GM19372 (cell line): ENCODE results near the gene SPATA21.
"Not testable (repeated sequence)": the region's sequence is repeated elsewhere in the genome, so short reads cannot be mapped to it uniquely, and the experiment has no call there.

Source experiments
- ATAC-seq: cut with Tn5 transposase; IDR thresholded peaks from one replicate; pipeline ENCODE4 v1.9.1; 2021; ENCODE audit warnings: mild to moderate bottlenecking, low read depth, moderate library complexity; ENCODE audit not compliant: unreplicated experiment

Gene SPATA21, protein sequence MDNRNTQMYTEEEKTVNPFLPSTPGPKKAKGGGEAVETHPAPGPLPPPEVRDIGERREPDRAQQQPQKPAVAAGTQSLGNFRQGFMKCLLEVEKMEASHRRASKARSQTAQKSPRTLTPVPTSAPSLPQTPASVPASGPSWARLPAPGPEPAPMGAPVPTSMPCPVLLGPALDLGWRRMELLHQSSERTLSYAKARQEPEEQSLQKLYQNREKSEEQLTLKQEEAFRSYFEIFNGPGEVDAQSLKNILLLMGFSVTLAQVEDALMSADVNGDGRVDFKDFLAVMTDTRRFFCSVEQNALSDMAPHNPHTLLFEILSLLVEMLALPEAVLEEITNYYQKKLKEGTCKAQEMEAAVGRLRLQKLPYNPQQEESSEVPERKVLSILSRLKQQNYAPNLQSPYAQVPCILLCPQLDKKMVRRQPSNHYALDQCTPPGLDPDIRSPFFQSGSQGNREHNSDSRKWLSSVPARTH

GRCh38 chr1:16436946-16437474 is at the start of gene SPATA21:
TSS of gene SPATA21 (minus strand) at chr1:16437424. CDS start at chr1:16431371, 6,053 bp downstream.
- ATAC-seq, result no peak

DNA sequence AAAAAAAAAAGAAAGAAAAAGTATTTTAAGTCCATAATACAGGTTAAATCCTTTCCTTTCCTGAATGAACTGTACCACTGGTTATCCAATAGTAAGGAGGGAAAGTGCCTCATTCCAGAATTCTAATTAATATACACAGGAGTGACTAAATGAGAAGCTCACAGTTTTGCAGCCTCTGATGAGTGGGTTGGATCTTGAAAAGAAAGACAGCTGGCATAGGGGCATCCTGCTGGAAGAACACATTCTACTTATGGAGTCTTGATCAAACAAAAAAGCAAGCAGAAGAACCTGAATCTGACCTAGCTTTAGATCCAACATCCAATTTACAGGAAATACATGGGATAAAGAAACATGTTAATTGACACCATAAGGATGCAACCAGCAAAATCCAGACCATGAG is 49.8 kb upstream of the SPATA21 start:
- ATAC-seq, result not testable (repeated sequence)

GRCh38 chr1:16486316-16486715 is 49.1 kb upstream of the SPATA21 start:
- ATAC-seq, result not testable (repeated sequence)

GRCh38 chr1:16484931-16485330 is 47.7 kb upstream of the SPATA21 start:
- ATAC-seq, result no peak

DNA sequence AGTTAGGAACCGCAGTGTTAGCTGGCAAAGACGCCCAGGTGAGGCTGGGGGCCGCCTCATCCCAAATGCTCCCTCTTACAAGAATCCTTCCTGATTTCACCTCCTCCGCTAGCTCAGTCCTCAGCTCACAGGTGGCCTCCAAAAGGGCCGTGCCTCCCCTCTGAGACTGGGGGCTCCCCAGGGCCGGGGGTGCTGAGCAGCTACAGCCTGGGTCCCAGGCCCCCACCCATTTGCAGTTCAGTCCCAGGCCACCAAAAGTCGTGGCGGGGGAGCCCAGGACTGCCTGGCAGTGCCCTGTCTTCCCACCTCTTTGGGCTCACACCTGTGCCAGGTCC is 47.2 kb upstream of the SPATA21 start:
- no peak for ATAC-seq

GRCh38 chr1:16483639-16484500 is 46.6 kb upstream of the SPATA21 start:
- ATAC-seq, result not testable (repeated sequence)

DNA sequence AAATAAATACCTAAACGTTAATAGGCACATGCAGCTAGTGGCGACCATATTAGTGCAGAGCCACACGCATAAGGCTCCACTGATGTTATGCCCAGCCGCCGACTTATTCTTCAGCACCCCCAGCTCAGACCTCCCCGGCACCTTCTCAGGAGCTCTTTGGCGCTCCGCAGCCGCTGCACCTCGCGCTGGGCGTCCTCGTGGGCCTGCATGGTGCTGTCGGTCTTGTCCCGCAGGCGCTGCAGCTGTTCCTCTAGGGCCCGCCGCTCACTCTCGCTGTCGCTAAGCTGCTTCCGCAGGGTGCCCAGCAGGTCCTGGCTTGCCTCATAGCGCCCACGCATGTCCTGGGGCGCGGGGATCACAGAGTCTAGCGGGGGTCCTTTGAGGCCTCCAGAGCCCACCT is 45.9 kb upstream of the SPATA21 start:
- not testable (repeated sequence) for ATAC-seq

DNA sequence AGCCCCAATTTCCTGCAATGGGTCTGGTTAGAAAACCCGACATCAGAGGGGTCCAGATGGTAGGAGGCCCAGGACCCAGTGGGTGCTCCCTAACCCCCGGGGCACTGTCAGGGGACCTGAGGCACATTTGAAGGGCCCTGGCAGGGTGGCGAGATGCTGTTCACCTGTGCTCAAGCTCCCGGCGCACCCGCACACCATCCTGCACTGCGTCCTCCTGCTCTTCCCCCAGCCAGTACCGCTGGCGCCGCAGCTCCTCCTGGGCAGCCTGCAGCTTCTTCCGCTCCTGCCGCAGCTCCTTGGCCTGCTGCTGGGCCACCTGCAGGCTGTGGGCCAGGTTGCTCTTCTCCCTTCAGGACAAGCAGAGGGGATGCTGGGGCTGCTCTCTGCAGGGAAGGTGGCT is 40.9 kb upstream of the SPATA21 start:
- no peak for ATAC-seq

DNA sequence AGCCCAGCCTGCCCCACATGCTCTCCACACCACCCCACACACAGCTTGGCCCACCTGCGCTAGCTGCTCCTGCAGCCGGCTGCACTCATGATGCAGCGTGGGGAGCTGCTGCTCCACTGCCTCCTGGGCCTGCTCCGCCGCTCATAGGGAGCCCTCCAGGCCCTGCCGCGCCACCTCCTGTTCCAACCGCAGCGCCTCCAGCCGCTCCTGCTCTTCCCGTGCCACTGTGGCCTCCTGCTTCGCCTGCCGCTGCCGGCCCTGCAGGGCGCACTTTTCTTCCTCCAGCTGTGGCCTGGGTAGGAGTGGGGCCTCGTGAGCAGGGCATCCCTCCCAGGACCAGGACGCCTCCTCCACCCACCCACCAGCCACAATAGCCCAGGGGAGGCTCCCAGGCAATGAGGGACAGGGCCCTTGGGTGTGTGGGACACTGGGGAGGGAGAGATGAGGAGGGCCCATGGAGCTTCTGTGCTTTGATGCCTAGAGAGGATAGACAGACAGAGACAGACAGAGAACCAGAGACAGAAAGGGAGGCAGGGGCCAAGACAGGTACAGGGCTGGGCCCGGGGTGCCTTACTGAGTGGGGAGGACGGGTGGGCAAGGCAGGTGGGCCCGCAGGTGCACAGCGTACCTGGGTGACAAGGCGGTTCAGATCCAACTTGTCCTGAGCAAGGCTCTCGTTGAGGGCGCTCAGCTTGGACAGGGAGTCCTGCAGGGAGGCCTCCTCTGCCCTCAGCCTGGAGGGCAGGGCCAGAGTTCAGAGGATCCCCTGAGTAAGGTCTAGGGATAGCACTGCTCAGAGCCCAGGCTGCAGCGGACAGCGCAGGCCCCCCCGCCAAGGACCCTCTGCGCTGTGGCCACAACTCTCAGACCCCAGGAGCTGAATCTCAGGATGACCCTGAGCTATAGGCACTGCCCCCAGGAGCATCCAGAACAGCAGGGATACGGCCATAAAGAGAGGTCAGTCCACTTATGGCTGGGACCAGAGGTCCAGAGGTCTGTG is 38.8 kb upstream of the SPATA21 start:
- ATAC-seq, result not testable (repeated sequence)

GRCh38 chr1:16474891-16475290 is 37.7 kb upstream of the SPATA21 start:
- ATAC-seq, result not testable (repeated sequence)

DNA sequence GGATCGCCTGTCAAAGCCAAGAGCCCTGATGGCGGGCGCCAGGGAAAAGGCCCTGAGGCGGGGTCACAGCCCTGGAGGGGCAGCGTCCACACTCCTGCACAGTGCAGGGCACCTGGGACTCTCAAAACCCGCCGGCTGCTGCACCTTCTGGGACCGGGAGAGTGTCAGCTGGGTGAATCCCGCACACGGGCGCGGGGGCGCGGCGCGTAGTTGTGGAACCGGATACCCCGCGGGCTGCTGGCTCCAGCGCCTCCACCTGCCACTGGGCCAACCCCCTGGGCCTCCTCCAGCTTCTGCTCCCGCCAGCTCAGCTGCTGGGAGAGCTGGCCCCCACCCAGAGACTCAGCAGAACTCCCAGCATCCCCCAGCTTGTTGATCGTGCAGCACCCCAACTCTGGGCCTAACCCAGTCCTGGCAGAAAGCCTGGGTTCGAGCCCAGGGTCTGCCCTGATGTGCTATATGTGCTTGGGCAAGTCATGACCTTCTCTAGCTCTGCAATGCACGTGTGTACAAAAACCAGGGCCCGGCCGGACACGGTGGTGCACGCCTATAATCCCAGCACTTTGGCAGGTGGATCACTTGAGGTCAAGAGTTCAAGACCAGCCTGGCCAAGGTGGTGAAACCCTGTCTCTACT is 37.1 kb upstream of the SPATA21 start:
- no peak for ATAC-seq

- ATAC-seq, result no peak
Observed at GRCh38 chr1:16468558-16468957, 31.3 kb upstream of the SPATA21 start.

DNA sequence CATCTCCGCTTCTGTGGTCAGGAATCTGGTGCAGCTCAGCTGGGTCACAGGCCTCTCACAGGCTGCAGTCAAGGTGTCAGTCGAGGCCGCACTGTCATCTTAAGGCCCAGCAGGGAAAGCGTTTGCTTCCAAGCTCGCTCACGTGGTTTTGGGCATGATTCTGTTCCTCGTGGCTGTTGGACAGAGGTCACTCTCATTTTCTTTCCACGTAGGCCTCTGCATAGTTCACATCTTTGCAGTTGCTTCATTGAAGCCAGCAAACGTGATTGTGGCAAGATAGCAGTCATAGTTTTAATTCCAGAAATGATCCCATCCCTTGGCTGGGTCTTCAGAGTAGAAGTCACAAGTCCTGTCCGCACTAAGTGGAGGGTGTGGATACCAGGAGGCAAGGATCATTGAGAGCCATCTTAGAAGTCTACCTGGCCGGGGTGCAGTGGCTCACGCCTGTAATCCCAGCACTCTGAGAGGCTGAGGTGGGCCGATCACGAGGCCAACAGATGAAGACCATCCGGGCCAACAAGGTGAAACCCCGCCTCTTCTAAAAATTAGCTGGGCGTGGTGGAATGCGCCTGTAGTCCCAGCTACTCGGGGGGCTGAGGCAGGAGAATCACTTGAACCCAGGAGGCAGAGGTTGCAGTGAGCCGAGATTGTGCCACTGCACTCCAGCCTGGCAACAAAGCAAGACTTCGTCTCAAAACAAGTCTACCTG is 27.8 kb upstream of the SPATA21 start:
- ATAC-seq, result no peak

DNA sequence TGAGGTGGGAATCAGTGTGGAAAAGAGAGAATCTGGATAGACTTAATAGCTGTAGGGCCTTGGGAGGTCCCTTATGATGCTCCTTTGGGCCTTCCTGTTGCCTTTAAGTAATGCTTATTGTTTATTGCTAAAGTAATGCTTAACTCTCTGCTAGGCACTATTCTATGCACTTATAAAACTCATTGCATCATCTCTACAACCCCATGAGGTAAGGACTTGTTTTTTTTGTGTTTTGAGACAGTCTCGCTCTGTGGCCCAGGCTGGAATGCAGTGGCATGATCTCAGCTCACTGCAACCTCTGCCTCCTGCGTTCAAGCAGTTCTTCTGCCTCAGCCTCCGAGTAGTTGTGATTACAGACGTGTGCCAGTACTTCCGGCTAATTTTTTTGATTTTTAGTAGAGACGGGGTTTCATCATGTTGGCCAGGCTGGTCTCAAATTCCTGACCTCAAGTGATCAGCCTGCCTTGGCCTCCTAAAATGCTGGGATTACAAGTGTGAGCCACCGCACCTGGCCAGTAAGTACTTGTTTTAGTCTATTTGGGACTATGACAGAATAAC is 25.6 kb upstream of the SPATA21 start:
- ATAC-seq, result no peak

DNA sequence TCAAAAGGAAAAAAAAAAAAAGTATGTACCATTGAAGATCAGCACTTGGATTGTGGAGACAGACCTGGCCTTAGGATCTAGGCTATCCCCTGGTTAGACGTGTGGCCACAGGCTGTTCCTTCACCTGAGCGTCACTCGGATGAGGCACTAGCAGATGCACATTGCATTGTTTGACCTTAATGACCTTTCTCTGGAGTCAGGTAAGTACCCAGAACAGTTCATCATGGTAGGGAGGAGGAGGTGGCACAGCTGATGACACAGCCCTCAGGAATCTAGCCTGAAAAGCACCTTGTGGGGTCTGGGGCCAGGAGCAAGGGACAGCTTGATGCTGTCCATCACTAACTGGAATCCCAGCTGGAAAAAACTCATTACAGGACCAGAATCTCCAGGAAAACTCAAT is 24.5 kb upstream of the SPATA21 start:
- ATAC-seq, result no peak

GRCh38 chr1:16459352-16459925 is 22.2 kb upstream of the SPATA21 start:
- no peak for ATAC-seq

DNA sequence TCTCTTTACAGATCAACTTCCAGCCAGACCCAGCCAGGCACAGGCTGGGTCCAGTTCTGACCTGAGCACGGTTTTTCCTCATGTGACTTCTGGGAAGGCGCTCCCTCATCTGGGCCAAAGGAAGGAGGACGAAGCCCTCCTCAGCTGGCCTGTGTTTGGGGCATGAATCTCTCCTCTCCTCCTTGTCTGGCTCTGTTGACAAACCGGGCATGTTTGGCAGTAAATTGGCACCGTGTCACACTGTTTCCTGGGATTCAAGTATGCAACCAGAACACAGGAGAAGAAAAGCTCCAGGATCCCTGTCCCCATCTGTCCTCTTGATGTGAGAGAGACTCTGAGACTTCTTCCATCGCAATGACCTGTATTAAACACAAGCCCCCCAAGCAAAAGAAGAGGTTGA is 21.6 kb upstream of the SPATA21 start:
- no peak for ATAC-seq

GRCh38 chr1:16456151-16456550 is 18.9 kb upstream of the SPATA21 start:
- ATAC-seq, result not testable (repeated sequence)
